Inferior parietal cortex (tissue), 1 donor: ENCODE measurements around the gene CLIC4.
"Not testable (repeated sequence)": the region's sequence is repeated elsewhere in the genome, so short reads cannot be mapped to it uniquely, and the experiment has no call there.

ENCODE experiments used
- DNase-seq: peaks from one replicate; pipeline ENCODE4 v3.0.0-alpha.2; 2016; ENCODE audit errors: extremely low spot score

The CLIC4 gene

GRCh38 chr1:24875257-24875656, 130.0 kb downstream of the CLIC4 start:
- DNase-seq, result no peak

DNA sequence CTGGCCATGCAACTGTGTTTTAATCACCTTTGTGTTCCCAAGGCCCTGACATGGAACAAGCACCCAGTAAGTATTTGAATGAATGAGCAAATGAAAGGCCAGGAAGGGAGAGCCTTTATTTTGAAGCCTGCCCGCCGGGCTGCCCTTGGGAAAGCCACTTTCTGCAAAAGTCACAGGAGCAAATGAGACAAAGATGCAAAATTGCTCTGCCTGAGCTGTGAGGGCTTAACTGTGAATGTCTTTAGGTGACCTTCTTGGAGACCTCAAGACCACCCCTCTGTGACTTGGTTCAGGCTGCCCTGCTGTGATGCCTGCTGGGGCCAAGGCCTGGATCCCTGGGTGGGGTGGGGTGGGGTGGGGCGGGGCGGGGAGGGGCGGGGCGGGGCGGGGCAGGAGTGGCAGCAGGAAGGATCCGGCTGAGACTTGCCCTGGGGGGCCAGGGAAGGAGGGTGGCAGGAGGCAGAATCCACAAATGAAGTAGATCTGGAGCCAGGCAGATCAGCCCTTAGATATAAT, 130.8 kb downstream of the CLIC4 start:
- no peak for DNase-seq

DNA sequence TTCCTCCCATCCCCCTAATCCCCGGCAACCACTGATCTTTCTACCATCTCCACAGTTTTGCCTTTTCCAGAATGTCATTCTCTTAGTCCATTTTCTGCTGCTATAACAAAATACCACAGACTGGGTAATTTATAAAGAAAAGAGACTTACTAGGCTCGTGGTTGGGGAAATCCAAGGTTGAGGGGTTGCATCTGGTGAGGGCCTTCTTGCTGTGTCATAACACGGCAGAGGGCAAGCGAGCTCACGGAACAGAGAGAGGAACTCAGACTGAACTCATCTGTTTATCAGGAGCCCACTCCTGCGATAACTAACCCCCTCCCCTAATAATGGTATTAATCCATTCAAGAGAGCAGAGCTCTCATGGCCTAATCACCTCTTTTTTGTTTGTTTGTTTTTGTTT, 132.8 kb downstream of the CLIC4 start:
- DNase-seq, result no peak

DNA sequence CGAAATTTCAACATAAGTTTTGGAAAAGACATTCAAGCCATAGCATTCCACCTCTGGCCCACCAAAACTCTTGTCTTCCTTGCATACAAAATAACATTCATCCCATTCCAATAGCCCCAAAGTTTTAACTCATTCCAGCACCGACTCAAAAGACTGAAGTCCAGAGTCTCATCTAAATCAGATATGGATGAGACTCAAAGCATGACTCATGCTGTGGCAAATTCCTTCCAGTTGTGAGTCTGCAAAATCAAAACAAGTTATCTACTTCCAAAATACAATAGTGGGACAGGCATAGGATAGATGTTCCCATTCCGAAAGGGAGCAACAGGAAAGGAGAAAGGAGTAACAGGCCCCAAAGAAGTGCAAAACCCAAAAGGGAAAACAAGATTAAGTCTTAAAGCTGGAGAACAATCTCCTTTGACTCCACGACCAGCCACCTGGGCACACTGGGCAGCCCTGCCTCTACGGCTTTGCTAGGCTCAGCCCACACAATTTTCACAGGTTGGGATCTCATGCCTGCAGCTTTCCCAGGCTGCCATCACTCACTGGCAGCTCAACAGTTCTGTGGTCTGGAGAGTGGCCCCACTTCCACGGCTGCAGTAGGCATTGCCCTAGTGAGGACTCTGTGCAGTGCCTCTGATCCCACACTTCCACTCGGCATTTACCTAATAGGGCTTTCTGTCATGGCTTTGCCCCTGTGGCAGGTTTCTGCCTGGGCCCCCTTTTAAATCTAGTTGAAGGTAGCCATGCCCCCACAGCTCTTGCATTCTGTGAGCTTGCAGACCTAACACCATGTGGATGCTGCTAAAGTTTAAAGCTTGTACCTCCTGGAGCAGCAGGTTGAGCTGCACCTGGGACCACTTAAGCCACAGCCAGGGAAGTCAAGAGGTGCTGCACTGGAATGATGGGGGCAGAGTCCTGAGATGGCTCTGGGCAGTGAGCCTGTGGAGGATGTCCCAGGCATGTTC, 133.8 kb downstream of the CLIC4 start:
- DNase-seq, result no peak

GRCh38 chr1:24881034-24881433, 135.8 kb downstream of the CLIC4 start:
- DNase-seq, result no peak

- DNase-seq, result no peak
Measured at GRCh38 chr1:24884751-24885150, 139.5 kb downstream of the CLIC4 start.

DNA sequence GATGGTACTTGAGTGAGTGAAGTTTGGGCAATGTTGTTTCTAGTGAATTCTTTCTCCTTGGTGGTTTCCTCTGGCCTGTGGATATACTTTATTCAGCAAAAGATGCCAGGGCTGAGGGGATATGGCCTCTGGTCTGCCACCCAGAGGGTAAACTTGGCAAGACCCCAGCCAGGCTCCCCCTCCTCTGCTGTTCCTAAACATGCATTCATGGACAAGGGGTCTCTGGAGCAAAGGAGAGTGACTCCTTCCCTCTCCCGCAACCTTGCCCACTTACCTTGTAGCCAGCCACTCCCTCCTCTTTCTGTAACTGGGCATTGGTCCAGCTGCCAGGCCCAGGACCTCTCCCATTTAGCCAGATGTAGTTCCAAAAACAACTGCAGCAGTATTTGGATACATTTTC, 141.0 kb downstream of the CLIC4 start:
- DNase-seq, result no peak

- no peak for DNase-seq
Measured at GRCh38 chr1:24888061-24888970, 143.1 kb downstream of the CLIC4 start.

- DNase-seq, result no peak
Measured at GRCh38 chr1:24888971-24889676, 143.9 kb downstream of the CLIC4 start.

- no peak for DNase-seq
Measured at GRCh38 chr1:24890887-24891286, 145.6 kb downstream of the CLIC4 start.

DNA sequence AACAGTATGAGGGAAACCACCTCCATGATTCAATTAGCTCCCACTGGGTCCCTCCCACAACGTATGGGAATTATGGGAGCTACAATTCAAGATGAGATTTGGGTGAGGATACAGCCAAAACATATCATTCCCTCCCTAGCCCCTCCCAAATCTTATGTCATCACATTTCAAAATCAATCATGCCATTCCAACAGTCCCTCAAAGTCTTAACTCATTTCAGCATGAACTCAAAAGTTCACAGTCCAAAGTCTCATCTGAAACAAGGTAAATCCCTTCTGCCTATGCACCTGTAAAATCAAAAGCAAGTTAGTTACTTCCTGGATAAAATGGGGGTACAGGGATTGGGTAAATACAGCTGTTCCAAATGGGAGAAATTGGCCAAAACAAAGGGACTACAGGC, 146.1 kb downstream of the CLIC4 start:
- not testable (repeated sequence) for DNase-seq

DNA sequence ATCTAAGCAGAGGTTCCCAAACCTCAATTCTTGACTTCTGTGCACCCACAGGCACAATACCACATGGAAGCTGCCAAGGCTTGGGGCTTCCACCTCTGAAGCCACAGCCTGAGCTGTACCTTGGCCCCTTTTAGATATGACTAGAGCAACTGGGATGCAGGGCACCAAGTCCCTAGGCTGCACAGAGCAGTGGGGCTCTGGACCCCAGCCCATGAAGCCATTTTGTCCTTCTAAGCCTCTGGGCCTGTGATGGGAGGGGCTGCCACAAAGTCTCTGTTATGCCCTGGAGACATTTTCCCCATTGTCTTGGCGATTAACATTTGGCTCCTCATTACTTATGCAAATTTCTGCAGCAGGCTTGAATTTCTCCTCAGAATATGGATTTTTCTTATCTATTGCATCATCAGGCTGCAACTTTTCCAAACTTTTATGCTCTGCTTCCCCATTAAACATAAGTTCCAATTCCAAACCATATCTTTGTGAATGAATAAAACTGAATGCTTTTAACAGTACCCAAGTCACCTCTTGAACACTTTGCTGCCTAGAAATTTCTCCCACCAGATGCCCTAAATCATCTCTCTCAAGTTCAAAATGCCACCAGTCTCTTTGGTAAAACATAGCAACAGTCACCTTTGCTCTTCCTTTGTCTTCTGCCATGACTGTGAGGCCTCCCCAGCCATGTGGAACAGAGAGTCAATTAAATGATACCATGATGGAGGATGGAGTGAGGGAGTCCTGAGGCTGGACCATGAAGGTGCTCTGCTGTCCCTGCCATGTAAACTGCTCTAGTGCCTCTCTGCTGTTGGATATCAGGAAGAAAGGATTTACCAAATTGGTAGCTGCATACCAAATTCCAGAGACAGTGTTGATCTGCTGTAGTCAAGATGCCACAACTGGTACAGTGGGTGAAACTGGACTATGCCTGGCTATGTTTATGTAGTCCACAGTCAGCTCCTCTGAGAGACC, 147.2 kb downstream of the CLIC4 start:
- DNase-seq, result no peak

DNA sequence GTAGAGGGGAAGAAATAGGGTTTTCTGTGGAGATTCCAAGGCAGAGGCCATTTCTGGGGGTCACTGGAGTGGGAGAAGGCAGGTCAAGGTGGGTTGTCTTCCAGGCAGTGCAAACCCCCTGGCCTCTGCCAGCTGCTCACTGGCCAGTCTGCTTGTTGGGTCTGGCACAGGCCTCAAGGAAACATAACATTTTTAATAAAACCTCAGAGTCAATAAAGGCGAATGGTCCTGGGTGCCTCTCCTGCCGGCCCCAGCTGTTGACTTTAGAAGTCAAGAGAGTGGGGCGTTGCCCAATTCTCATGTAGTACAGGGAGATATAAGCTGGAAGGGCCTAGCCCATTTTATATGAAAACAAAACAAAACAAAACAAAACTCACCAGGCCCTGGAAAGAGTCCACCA, 148.2 kb downstream of the CLIC4 start:
- DNase-seq, result no peak
